Adipose tissue (tissue), 3 donors: ENCODE data around the gene JADE2. TPM values are rescaled to one million over a fixed set of nuclear protein-coding genes. Genes with fewer than 3 reads are reported as not detected.
"Not testable (repeated sequence)": the region's sequence is repeated elsewhere in the genome, so short reads cannot be mapped to it uniquely, and the experiment has no call there.

ENCODE experiments used
- H3K27ac ChIP-seq: one replicate; pipeline ENCODE4 v1.5.1; 2013; ENCODE audit warnings: low read depth, low read length
- WGBS, 3 donors: extraction: QIAGEN DNeasy Blood & Tissue Kit; methylation state at CpG; one replicate each; pipeline ENCODE4 v1.1.7; 2013; 5-methylcytosine and 5-hydroxymethylcytosine counted together
- polyA plus RNA-seq, 3 donors: library from polyadenylated mRNA; stranded (reverse); fragments of 200-250 nt; gene quantifications; one replicate each; pipeline ENCODE4 v1.2.3, GENCODE V29; 2013
- donor health status: healthy with polysubstance abuse.
- donor health status: Bipolar disorder and iron deficiency.
- donor health status: healthy.

Gene JADE2
- polyA plus RNA-seq, 3 donors: 12.5 to 17.9 (median 13.2) TPM

DNA sequence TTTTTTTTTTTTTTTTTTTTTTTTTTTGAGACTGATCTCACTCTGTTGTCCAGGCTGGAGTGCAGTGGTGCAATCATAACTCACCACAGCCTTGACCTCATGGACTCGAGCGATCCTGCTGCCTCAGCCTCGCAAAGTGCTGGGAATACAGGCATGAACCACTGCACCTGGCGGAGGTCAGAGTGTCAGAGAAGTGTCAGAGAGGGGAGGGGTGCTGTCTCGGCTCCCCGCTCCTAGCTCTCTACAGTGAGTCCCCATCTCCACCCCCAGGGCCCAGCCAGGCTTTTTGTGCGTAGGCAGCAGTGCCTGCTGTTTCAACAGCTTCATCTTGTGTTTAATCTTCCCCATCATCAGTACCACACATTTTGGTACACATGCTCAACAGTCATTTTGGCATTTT is 68.9 kb downstream of the JADE2 start:
- no peak overlapping the region for H3K27ac ChIP-seq
- 81 to 89% (median 85%) methylated on average over 6 to 7 of the region's 7 CpGs for WGBS, 3 donors

DNA sequence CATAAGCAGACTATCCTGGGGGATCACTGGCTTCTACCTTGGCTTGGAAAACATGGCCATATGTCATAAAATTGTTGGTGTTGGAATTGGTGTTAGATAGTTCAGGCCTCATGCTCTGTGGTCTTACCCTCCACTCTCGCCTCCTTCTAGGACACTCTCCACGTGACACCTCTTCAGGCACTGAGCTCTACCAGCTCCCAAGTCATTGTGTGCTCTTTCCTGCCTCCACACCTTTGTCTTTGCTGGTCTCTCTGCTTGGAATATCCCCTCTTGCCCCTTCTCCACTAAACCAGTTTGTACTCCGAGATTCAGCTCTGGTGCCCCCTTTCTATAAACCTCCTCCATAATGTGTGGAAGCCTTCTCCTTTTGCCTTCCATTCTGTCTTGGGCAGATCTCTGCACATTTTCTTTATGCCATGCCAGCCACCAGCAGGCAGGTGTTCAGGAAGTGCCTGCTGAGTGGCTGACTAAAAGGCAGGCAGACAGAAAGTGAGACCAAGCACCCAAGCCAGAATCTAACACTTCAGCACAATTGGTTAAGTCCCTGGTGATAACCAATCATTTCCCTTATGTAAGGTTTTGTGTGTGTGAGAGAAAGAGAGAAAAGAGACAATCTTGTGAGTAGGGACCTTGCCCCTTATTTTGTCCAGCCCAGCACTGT is 69.5 kb downstream of the JADE2 start:
- H3K27ac ChIP-seq: no peak overlapping the region
- 82 to 88% (median 84%) methylated on average over 3 of the region's 3 CpGs for WGBS, 3 donors

DNA sequence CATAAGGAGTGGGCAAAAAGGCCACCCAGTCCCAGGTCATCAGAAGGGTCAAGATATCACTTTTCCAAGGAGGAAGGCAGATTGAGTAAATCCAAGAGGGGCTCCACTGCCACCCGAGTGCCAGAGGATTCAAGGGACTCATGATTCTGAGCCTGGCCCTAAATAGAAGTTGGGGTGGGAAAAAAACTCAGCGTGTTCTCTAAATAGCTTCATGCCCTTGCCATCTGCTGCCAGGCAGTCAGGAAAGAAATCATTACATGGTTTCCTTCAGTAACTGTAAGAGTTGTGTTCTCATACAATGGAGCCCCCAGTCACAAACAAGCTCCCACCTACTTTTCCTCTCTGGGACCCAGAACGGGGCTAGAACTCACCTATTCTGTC is 70.0 kb downstream of the JADE2 start:
- 45 to 80% (median 60%) methylated on average over 3 of the region's 3 CpGs for WGBS, 3 donors
- no peak overlapping the region for H3K27ac ChIP-seq

DNA sequence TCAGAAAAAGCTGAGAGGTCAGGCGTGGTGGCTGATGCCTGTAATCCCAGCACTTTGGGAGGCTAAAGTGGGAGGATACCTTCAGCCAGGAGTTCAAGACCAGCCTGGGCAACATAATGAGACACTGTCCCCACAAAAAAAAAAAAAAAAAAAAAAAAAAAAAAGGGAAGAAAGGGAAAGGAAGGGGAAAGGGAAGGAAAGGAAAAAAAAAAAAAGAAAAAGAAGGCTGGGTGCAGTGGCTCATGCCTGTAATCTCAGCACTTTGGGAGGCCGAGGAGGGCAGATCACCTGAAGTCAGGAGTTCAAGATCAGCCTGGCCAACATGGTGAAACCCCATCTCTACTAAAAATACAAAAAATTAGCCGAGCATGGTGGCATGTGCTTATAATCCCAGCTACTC is 74.3 kb downstream of the JADE2 start:
- 89 to 92% (median 91%) methylated on average over 2 to 3 of the region's 3 CpGs for WGBS, 3 donors
- not testable (repeated sequence) for H3K27ac ChIP-seq

DNA sequence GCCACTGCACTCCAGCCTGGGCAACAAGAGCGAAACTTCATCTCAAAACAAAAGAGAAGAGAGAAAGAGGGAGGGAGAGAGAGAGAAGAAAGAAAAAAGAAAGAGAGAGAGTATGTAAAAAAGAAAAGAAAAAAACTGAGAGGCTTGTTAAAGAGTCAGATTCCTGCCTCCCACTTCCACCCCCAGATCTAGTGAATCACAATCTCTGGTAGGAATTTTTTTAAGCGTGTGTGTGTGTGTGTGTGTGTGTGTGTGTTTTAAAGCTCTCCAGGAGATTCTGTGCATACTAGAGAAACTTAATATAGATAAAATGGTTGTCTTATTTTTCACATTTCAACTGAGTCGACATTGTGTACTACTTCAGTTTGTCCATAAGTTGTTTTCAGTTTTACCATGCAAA is 75.1 kb downstream of the JADE2 start:
- 72 to 82% (median 80%) methylated on average over 3 of the region's 3 CpGs for WGBS, 3 donors
- no peak overlapping the region for H3K27ac ChIP-seq

DNA sequence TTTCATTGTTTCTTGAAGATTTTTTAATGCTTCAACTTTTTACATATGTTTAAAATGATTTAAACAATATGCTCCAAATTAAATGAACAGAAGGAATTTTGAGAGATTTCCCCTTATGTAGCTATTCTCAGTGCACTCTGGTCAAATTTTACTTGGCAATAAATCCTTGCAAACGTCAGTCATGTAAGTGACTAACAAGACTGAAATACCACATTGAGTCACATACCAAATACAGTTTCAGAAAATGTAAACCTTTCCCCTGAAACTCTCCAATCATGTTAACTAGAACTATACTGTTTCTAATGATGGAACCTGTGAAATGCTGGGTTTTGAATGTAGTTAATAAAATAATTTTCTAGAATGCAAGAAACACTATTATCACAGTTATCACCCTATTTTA is 77.6 kb downstream of the JADE2 start:
- no peak overlapping the region for H3K27ac ChIP-seq
- WGBS, 3 donors: 36 to 57% (median 48%) methylated on average over 1 of the region's 1 CpG

DNA sequence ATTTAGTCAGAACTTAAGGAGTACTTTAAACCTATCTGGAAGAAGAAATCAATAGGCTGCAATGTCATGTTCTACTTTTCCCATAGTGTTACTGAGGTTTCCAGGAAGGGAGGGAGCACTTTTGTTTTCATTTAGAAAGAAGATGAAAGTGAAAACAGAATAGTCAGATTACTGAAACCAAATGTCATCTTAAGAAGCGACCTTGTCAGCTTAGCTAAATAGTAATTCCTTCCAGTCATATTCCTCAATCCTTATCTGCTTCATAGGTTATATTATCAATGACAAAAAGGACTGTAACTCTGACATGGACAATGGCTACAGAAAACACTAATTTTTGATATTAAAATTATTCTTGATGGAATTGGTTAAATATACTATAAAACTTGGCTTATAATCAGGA is 79.4 kb downstream of the JADE2 start:
- H3K27ac ChIP-seq: no peak overlapping the region
- 46 to 85% (median 78%) methylated on average over 1 of the region's 1 CpG for WGBS, 3 donors

DNA sequence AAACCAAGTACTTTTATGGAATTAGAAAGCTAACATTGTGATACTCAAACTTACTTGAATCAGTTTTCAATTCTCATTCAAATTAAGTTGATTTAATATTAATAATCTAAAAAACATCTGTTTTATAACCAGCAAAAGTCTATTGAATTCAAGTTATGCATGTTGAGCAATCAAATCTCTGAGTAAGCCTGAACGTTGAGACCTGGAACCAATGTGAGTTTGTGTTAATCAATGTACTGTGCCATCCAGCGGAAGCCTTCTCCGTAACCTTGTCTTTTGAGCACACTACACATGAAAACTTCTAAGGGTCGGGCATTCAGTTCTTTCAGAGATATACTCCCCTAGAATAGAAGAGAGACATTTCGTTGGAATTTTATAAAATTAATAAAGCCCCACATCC is 81.3 kb downstream of the JADE2 start:
- H3K27ac ChIP-seq: no peak overlapping the region
- WGBS, 3 donors: 82 to 91% (median 88%) methylated on average over 5 of the region's 5 CpGs

DNA sequence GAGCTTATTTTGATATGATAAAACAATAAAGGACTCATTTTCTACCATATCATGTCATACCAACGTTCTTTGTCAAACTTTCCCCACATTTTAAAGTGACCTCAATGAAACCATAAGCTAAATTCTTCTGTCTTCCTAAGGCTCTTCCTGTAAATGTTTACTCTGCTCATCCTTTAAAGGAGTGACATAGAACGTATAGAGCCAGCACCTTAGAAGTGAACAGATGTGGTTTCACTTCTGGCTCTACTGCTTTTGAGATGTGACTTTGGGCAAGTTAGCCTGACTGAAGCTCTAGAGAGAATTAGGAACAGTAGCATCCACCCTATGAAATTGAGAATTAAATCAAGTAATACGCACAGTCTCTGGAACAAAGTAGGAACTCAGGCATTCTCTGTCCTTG is 83.1 kb downstream of the JADE2 start:
- H3K27ac ChIP-seq: no peak overlapping the region
- WGBS, 3 donors: 78 to 90% (median 88%) methylated on average over 3 of the region's 3 CpGs

DNA sequence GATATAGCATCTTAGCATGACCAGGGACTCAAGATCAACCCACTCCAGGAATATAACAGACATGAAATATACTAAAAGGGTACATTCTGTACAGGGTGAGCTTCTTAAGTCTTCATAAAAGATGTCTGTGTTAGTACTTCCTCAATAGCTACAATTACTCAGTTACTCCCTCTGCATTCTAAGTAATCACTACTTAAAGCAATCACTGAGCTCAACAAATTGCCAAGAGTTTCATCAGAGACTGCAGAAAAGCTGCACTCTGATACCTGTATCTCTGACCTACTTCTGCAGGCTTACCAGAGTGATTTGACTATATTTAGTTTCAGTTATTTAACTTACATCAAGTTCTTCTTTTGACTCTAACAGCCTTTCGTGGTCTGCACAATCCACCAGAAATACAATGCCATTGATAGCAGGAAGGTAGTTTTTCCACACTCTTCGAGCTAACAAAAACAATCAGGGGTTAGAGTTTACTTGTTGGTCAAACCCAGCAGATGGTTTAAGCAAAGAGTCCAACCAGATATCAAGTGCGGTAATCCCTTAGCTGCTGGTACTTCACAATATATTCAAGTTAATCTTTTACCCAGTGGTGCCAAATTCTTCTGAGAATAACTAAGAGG is 83.9 kb downstream of the JADE2 start:
- 40 to 74% (median 74%) methylated on average over 3 of the region's 3 CpGs for WGBS, 3 donors
- no peak overlapping the region for H3K27ac ChIP-seq

DNA sequence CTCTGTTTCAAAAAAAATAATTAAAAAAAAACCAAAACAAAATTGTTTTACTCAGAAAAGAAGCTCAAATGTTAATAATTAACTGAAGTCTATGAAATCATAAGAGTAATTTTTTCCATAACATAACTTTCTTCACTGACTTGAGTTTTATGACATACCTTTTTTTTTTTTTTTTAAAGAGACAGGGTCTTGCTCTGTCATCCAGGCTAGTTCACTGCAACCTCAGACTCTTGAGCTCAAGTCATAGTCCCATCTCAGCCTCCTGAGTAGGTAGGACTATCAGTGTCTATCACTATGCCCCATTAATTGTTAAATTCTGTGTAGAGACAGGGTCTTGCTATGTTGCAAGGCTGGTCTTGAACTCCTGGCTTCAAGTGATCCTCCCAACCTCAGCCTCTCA is 85.3 kb downstream of the JADE2 start:
- H3K27ac ChIP-seq: no peak overlapping the region

DNA sequence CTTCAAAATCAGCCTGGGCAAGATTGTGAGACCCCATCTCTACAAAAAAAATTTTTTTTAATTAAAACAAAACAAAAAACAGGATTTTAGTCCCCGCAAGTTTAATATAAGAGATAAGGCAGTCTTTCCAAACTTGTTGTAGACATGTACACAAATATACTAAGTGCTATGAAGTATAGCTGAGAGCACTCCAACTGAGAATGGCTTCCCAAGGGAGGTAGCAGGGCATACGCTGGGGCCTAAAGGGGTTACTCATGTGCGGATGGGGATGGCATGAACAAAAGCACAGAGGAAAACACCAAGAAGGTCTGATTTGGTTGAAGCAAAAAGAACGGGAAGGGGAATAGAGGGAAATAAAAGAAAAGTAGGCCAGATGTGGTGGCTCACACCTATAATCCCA is 86.0 kb downstream of the JADE2 start:
- H3K27ac ChIP-seq: no peak overlapping the region
- WGBS, 3 donors: 94 to 96% (median 96%) methylated on average over 4 of the region's 4 CpGs

DNA sequence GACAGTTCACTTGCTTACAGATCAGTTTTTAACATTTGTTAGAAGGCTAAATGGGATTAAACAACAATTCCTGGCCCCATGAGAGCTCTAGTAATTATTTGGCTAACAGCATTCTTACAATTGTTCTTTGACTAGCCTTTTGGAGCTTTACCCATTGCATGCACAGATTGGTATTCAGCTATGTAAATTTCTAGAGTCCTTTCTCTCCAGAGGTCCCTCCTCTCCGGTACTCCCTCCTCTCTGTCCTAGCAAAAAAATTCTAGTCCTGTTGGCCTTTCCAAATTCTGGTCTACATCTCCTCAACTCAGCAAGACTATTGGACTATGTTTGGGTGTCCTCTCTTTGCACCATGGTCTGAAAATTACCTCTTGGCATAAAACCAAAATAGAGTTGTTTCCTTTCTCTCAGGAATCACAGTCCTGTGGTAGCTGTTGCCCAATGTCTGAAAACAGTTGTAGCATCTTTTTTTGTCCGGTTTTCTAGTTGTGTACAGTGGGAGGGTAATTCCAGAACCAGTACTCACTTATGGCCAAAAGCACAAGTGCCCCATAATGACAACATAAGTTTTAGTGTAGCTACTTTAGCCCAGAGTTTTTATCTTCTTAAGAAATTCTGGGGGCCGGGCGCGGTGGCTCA is 89.1 kb downstream of the JADE2 start:
- WGBS, 3 donors: 93 to 95% (median 95%) methylated on average over 5 of the region's 5 CpGs
- no peak overlapping the region for H3K27ac ChIP-seq

DNA sequence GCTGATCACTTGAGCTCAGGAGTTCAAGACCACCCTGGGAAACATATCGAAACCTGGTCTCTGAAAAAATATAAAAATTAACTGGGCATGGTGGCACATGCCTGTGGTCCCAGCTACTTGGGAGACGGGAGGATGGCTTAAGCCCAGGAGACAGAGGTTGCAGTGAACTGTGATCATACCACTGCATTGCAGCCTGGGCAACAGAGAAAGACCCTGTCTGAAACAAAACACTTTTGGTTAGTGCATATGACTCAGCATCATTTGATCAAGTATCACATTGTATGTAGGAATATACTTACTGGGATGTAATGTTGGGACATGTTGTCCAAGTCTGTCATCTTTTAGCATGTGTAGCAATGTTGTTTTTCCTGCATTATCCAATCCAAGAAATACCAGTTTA is 95.2 kb downstream of the JADE2 start:
- H3K27ac ChIP-seq: no peak overlapping the region
- 92 to 94% (median 93%) methylated on average over 2 of the region's 2 CpGs for WGBS, 3 donors

DNA sequence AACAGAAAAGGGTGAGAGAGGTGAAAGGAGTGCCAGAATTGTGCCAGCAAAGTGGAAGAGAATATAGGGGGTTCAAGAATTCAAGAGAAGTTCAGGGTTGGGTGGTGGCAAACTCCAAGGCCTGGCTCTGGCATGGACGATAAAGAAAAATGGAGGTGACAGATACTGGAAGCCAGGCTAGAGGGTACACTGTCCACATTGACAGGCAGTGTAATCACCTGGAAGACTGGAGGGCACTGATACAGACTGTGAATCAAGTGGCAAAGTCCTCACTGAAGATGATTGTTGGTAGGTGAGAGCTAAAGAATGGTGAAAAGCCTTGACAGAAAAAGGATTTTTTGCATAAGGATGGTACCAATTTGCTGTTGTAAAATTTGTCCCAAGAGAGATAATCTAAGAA is 100.1 kb downstream of the JADE2 start:
- 72 to 100% (median 95%) methylated on average over 1 of the region's 1 CpG for WGBS, 3 donors
- H3K27ac ChIP-seq: no peak overlapping the region

DNA sequence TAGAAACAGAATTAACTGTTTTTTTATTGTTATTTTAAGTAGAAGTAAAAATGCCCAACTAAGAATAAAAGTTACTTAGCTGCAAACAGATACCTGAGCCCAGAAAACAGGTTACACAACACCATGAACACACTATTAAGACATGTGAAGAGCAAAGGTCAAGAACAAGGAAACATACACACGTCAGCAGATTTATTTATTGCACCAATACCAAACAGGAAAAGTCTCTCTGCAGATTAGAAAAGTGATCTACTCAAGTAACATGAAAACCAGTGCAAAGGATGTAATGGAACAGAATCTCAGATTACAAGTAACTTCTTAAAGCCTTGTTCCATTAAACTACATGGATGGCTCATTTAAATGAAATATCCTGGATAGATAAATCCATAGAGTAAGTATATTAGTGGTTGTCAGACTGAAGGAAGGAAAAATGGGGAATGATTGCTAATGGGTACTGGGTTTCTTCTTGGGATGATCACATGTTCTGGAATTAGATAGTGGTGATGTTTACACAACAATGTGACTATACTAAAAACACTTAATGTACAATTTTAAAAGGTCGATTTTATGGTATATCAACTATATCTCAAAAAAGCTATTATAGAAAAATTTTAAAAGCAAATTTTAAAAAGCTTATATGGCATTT is 101.0 kb downstream of the JADE2 start:
- WGBS, 3 donors: 32 to 53% (median 49%) methylated on average over 2 of the region's 2 CpGs
- no peak overlapping the region for H3K27ac ChIP-seq
